Osteocyte (in vitro differentiated cells): ENCODE measurements around the gene GRK1. TPM values are rescaled to one million over a fixed set of nuclear protein-coding genes. Genes with fewer than 3 reads are reported as not detected.

Source experiments
- DNase-seq: peaks from one replicate; pipeline ENCODE4 v3.0.0; 2021; ENCODE audit warnings: mixed read lengths; ENCODE audit not compliant: unreplicated experiment; ENCODE audit errors: extremely low spot score
- H3K27ac Mint-ChIP-seq: one replicate; pipeline ENCODE4 v1.8.0; 2021; ENCODE audit warnings: mild to moderate bottlenecking, mixed read lengths; ENCODE audit not compliant: unreplicated experiment
- H3K27me3 Mint-ChIP-seq: one replicate; pipeline ENCODE4 v1.8.0; 2021; ENCODE audit warnings: mixed read lengths; ENCODE audit not compliant: unreplicated experiment
- H3K36me3 Mint-ChIP-seq: one replicate; pipeline ENCODE4 v1.8.0; 2021; ENCODE audit warnings: mixed read lengths; ENCODE audit not compliant: unreplicated experiment
- H3K4me1 Mint-ChIP-seq: one replicate; pipeline ENCODE4 v1.8.0; 2021; ENCODE audit warnings: mixed read lengths; ENCODE audit not compliant: unreplicated experiment
- H3K4me3 Mint-ChIP-seq: one replicate; pipeline ENCODE4 v1.8.0; 2021; ENCODE audit warnings: mild to moderate bottlenecking, moderate library complexity, mixed read lengths; ENCODE audit not compliant: unreplicated experiment
- H3K9me3 Mint-ChIP-seq: one replicate; pipeline ENCODE4 v1.8.0; 2021; ENCODE audit warnings: mixed read lengths; ENCODE audit not compliant: unreplicated experiment
- CTCF ChIP-seq: fragments of 200-600 bp; sonication (generic); IDR thresholded peaks from 2 replicates; pipeline ENCODE4 v1.5.0; 2021; ENCODE audit warnings: antibody characterized with exemption, mild to moderate bottlenecking, moderate library complexity
- total RNA-seq: library from RNA; stranded (reverse); gene quantifications from 2 replicates; pipeline ENCODE4 v1.2.1, GENCODE V29; 2021

The GRK1 gene
- total RNA-seq, 1 donor from 2014 or later = not detected

DNA sequence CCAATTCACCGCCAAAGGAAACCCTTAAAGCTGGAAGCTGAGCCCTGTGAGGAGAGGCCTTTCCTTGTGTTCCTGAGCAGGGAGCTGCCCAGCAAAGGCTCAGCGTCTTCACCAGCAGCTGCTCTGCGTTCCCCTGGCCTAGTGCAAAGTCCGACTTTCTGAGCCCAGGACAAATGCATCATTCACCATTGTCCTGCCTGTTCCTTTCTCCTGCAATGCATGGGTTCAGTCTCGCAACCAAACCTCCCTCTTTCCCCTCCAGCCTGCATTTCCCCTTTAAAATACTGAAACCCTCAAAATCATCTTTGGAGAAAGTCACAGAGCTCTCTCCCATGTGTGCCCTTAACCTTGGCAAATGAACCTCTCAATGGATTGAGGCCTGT is 79.1 kb downstream of the GRK1 start:
- no peak for DNase-seq
- Mint-ChIP-seq H3K27ac (no peak overlapping the region), H3K4me1 (peaks cover 5% of the 10 kb centered on the region), H3K4me3 (no peak overlapping the region), H3K9me3 (no peaks in the 10 kb centered on the region), H3K27me3 (peaks cover 6% of the 10 kb centered on the region), H3K36me3 (no peaks in the 10 kb centered on the region)
- no peak for TF ChIP-seq CTCF

GRCh38 chr13:113746671-113747070 is 79.7 kb downstream of the GRK1 start:
- Mint-ChIP-seq H3K27me3 (peaks cover under 1% of the 10 kb centered on the region), H3K36me3 (no peaks in the 10 kb centered on the region), H3K4me3 (no peak overlapping the region)

DNA sequence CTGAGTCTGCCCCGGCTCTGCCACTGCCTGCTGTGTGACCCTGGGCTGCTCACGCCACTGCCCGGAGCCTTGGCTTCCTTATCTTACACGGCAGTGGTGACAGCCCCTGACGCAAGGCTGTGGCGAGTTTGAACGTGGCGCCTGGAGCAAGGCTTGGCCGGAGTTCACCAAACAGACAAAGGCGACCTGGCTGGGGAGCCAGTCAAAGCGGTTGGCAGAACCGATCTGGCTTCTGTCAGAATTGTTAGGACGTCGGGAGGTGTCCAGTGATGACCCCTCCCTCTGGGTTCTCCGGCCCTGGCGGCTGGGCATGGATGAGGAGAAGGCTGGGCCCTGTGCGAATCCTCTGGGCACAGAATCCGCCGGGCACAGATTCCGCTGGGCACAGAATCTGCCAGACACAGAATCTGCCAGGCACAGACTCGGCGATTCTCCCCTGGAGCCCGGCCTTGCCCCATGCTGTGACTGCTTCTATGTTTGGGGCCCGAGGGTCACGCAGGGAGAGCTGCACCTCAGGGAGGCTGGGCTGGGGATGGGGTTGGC is 80.3 kb downstream of the GRK1 start:
- Mint-ChIP-seq H3K27me3 (no peaks in the 10 kb centered on the region), H3K9me3 (no peaks in the 10 kb centered on the region), H3K4me1 (no peaks in the 10 kb centered on the region), H3K36me3 (no peaks in the 10 kb centered on the region), H3K4me3 (no peak overlapping the region), H3K27ac (no peak overlapping the region)
- DNase-seq = no peak
- no peak for TF ChIP-seq CTCF

More at GRCh38 chr13:113746671-113747070, 79.7 kb downstream of the GRK1 start:
- no peaks in the 10 kb centered on the region for H3K9me3 Mint-ChIP-seq
- no peak overlapping the region for H3K27ac Mint-ChIP-seq
- DNase-seq = no peak
- peaks cover 5% of the 10 kb centered on the region for H3K4me1 Mint-ChIP-seq
- no peak for TF ChIP-seq CTCF

DNA sequence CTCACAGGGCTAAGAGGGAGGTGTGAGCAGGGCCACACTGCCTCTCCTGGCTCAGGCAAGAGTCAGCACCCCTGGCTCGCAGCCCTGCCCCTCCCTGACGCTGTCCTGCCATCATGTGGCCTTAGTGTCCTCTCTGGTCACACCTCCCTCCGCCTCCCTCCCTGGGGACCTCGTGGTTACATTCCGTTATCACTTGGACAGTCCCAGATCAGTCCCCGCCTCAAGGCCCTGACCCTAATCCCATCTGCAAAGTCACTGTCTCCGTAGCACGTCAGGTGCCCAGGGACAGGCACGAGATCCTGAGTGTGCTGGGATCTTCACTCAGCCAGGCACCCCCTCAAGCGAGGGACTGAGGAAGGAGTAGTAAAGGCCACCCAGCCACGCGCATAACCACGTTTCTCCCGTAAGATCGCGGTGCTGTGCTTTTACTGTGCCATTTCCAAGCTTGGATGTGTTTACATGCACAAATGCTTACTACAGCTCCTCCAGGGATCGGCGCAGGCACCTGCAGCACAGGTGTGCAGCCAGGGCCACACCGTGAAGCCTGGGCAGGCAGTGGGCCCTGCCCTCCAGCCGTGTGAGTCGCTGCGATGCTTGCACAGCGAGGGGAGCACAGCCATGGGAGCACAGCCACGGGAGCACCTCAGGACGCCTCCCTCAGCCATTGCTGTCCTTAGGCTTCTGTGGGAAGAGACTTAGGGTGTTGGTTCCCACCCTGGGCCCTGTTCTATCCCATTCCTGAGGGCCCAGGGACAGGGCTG is 81.3 kb downstream of the GRK1 start:
- no peaks in the 10 kb centered on the region for H3K36me3 Mint-ChIP-seq
- TF ChIP-seq CTCF = no peak
- no peaks in the 10 kb centered on the region for H3K27me3 Mint-ChIP-seq
- no peak overlapping the region for H3K27ac Mint-ChIP-seq
- H3K9me3 Mint-ChIP-seq = no peaks in the 10 kb centered on the region
- no peaks in the 10 kb centered on the region for H3K4me1 Mint-ChIP-seq
- DNase-seq = no peak
- H3K4me3 Mint-ChIP-seq = no peak overlapping the region

GRCh38 chr13:113748862-113749451 is 81.9 kb downstream of the GRK1 start:
- H3K36me3 Mint-ChIP-seq = no peaks in the 10 kb centered on the region
- H3K9me3 Mint-ChIP-seq = no peaks in the 10 kb centered on the region
- H3K27ac Mint-ChIP-seq = no peak overlapping the region
- H3K4me3 Mint-ChIP-seq = no peak overlapping the region
- H3K27me3 Mint-ChIP-seq = peaks cover 3% of the 10 kb centered on the region
- DNase-seq = no peak
- no peaks in the 10 kb centered on the region for H3K4me1 Mint-ChIP-seq
- no peak for TF ChIP-seq CTCF
